ENCODE results near the gene IL34.

- TF ChIP-seq CTCF (conservative IDR thresholded peaks at IDR 0.05; ENCODE audit: low read length): no peak
- TF ChIP-seq EZH2phosphoT487 (IDR thresholded peaks at IDR 0.05; ENCODE audit: borderline replicate concordance, low read depth, low read length): no peak
These were observed 48.5 kb downstream of the IL34 start for GRCh38 chr16:70694868-70695218.

All from OCI-LY7 (cell line).